HepG2 (cell line): ENCODE measurements around the gene DCDC2. TPM values are rescaled to one million over a fixed set of nuclear protein-coding genes. Genes with fewer than 3 reads are reported as not detected.
A peak's percentile ranks its signal among the peaks of the same experiment; 100 is the strongest.

ENCODE experiments used
- FOXJ3 ChIP-seq: sonication (generic); formaldehyde crosslinking; IDR thresholded peaks from 2 replicates; pipeline ENCODE4 v1.4.0; 2020; ENCODE audit warnings: missing genetic modification reagents, mild to moderate bottlenecking, borderline replicate concordance
- GLMP ChIP-seq: sonication (generic); formaldehyde crosslinking; IDR thresholded peaks from 2 replicates; pipeline ENCODE4 v1.9.0; 2021; ENCODE audit warnings: missing genetic modification reagents, mild to moderate bottlenecking, borderline replicate concordance
- GZF1 ChIP-seq: sonication (generic); formaldehyde crosslinking; IDR thresholded peaks from 2 replicates; pipeline ENCODE4 v1.5.1; 2020; ENCODE audit warnings: mild to moderate bottlenecking, missing genetic modification reagents
- IRF1 ChIP-seq: sonication (generic); formaldehyde crosslinking; IDR thresholded peaks from 2 replicates; pipeline ENCODE4 v1.4.0; 2020; ENCODE audit warnings: low read depth, mild to moderate bottlenecking, missing genetic modification reagents
- IRF2 ChIP-seq: IDR thresholded peaks from 2 replicates; pipeline ENCODE4 v1.6.1; 2018; ENCODE audit warnings: missing genetic modification reagents, missing compliant biosample characterization
- MAFG ChIP-seq: sonication (generic); formaldehyde crosslinking; IDR thresholded peaks from 2 replicates; pipeline ENCODE4 v1.5.1; 2020; ENCODE audit warnings: mild to moderate bottlenecking, missing genetic modification reagents
- NFATC3 ChIP-seq: sonication (generic); formaldehyde crosslinking; IDR thresholded peaks from 2 replicates; pipeline ENCODE4 v1.5.1; 2020; ENCODE audit warnings: mild to moderate bottlenecking, missing genetic modification reagents
- PHF21A ChIP-seq: sonication (generic); formaldehyde crosslinking; IDR thresholded peaks from 2 replicates; pipeline ENCODE4 v1.5.0; 2020; ENCODE audit warnings: mild to moderate bottlenecking, missing genetic modification reagents
- RELA ChIP-seq: sonication (generic); formaldehyde crosslinking; IDR thresholded peaks from 2 replicates; pipeline ENCODE4 v1.4.0; 2020; ENCODE audit warnings: missing genetic modification reagents
- SOX13 ChIP-seq, 3 experiments: fragments of 450-650 bp in 1 of 3; sonication (generic) in 1 of 3; formaldehyde crosslinking in 1 of 3; IDR thresholded peaks in 2 of 3; conservative IDR thresholded peaks in 1 of 3; 2 replicates each; pipeline versions ENCODE4 v1.5.0 to v1.6.1; 2016 to 2020; ENCODE audit warnings: antibody characterized with exemption in 1 of 3, mild to moderate bottlenecking in 1 of 3, missing compliant biosample characterization in 1 of 3, missing genetic modification reagents in 1 of 3, moderate library complexity in 1 of 3
- TIGD3 ChIP-seq: sonication (generic); formaldehyde crosslinking; IDR thresholded peaks from 2 replicates; pipeline ENCODE4 v1.5.1; 2020; ENCODE audit warnings: mild to moderate bottlenecking, missing genetic modification reagents, borderline replicate concordance
- U2AF2 ChIP-seq: fragments of 200-400 bp; formaldehyde crosslinking; IDR thresholded peaks from 2 replicates; pipeline ENCODE4 v1.6.1; 2017; ENCODE audit warnings: low read depth, mild to moderate bottlenecking, low read length
- ZBTB2 ChIP-seq: sonication (generic); formaldehyde crosslinking; IDR thresholded peaks from 2 replicates; pipeline ENCODE4 v1.8.0; 2022; ENCODE audit warnings: low read depth, missing genetic modification reagents
- ZBTB46 ChIP-seq: sonication (generic); formaldehyde crosslinking; IDR thresholded peaks from 2 replicates; pipeline ENCODE4 v1.4.0; 2020; ENCODE audit warnings: mild to moderate bottlenecking, missing genetic modification reagents, borderline replicate concordance
- ZIK1 ChIP-seq: sonication (generic); formaldehyde crosslinking; IDR thresholded peaks from 2 replicates; pipeline ENCODE4 v1.5.0; 2020; ENCODE audit warnings: mild to moderate bottlenecking, low read depth, missing genetic modification reagents, borderline replicate concordance
- ZNF350 ChIP-seq: sonication (generic); formaldehyde crosslinking; IDR thresholded peaks from 2 replicates; pipeline ENCODE4 v1.4.0; 2020; ENCODE audit warnings: mild to moderate bottlenecking, low read depth, missing genetic modification reagents, borderline replicate concordance
- ZNF777 ChIP-seq: sonication (generic); formaldehyde crosslinking; IDR thresholded peaks from 2 replicates; pipeline ENCODE4 v1.4.0; 2020; ENCODE audit warnings: missing genetic modification reagents
- ZNF839 ChIP-seq: sonication (generic); formaldehyde crosslinking; IDR thresholded peaks from 2 replicates; pipeline ENCODE4 v1.4.0; 2020; ENCODE audit warnings: missing genetic modification reagents, mild to moderate bottlenecking, borderline replicate concordance
- ZSCAN30 ChIP-seq: sonication (generic); formaldehyde crosslinking; IDR thresholded peaks from 2 replicates; pipeline ENCODE4 v1.5.0; 2020; ENCODE audit warnings: mild to moderate bottlenecking, missing genetic modification reagents
- polyA plus RNA-seq, 8 experiments: library from polyadenylated mRNA; depleted of rRNA in 3 of 8; stranded (reverse) in 7 of 8; unstranded in 1 of 8; fragments of >200 nt; fragmentation: Illumina TruSeq in 4 of 8; extraction: Trizol in 4 of 8; gene quantifications; 2 replicates each; pipeline versions ENCODE4 v1.2.1 to v1.2.3, GENCODE V29; 2011 to 2016; ENCODE audit warnings: low read depth in 4 of 8, missing spikeins in 1 of 8, mixed read lengths in 1 of 8; ENCODE audit not compliant: insufficient read depth in 1 of 8
- total RNA-seq, 5 experiments: library from RNA; depleted of rRNA; stranded (reverse); fragments of >200 nt; fragmentation: Illumina TruSeq; extraction: Trizol; gene quantifications; 2 replicates each; pipeline ENCODE4 v1.2.3, GENCODE V29; 2016; ENCODE audit warnings: low read depth in 1 of 5

The DCDC2 gene
- total and polyA plus RNA-seq, 2 of the 13 experiments (the other 11 are each of a cell fraction or from before 2014, with no cell fraction given): 9.0 to 36.2 TPM

- TF ChIP-seq MAFG (CRISPR knock-in tag) (no peak), SOX13 (IDR thresholded peaks at IDR 0.05) (peak; percentile 84), SOX13 (CRISPR knock-in tag; conservative IDR thresholded peaks at IDR 0.05 in 1 of 2, IDR thresholded peaks at IDR 0.05 in 1 of 2) (peak in 1 of 2 experiments; percentile 97; a peak in 2 of 4 replicates), IRF2 (CRISPR knock-in tag) (peak; percentile 90), ZBTB46 (CRISPR knock-in tag) (no peak), PHF21A (CRISPR knock-in tag) (peak; percentile 84; the same call in 1 of the 2 replicates), ZSCAN30 (CRISPR knock-in tag) (no peak), ZBTB2 (no peak), FOXJ3 (CRISPR knock-in tag) (peak; percentile 83; the same call in 1 of the 2 replicates), RELA (no peak), ZIK1 (CRISPR knock-in tag) (0 out of 2 replicates have a peak, but pooled peaks have one; percentile 51), TIGD3 (CRISPR knock-in tag) (no peak), GLMP (CRISPR knock-in tag) (no peak), NFATC3 (CRISPR knock-in tag) (no peak), U2AF2 (no peak), ZNF777 (CRISPR knock-in tag) (no peak), ZNF839 (CRISPR knock-in tag) (no peak), ZNF350 (no peak), GZF1 (CRISPR knock-in tag) (no peak), IRF1 (no peak)
These were observed 44.4 kb downstream of the DCDC2 start (continued) for GRCh38 chr6:24313251-24314141.
